ENCODE data around the gene RRBP1. TPM values are rescaled to one million over a fixed set of nuclear protein-coding genes. Genes with fewer than 3 reads are reported as not detected.

Gene RRBP1
- total and polyA plus RNA-seq, 2 donors from 2014 or later = 83.4 to 231 TPM

DNA sequence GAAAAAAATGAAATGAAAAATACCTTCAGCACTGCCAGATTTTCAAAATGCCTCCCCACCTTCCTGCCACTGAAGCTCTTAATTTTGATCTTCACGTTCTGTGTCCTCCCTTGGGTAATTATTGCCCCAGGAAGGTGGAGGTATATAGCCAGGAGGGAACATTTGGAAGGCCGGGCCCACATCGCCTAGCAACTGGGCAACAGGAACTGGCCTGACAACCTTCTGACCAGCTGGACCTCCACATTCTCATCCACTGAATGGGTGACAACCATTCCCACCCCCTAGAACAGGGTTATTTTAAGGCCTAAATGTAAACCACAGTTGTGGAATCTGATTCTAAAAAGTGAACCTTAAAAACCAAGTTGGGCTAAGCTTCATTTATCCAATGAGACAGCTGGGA, 3.2 kb downstream of the RRBP1 start:
- Histone ChIP-seq H3K36me3 (ENCODE audit: control insufficient read depth in 2 of 3, insufficient read depth in 3 of 3, low read length in 3 of 3) (peaks cover 2 to 14% (median 2%) of the 10 kb centered on the region in 3 donors), H3K4me1 (ENCODE audit: control insufficient read depth in 2 of 3, insufficient read depth in 2 of 3, low read depth in 1 of 3, low read length in 3 of 3) (peaks cover 0 to 26% (median 23%) of the 10 kb centered on the region in 3 donors), H3K27me3 (ENCODE audit: control insufficient read depth, insufficient read depth, low read length) (no peaks in the 10 kb centered on the region), H3K27ac (ENCODE audit: low read depth in 2 of 2, low read length in 2 of 2) (no peak overlapping the region), H3K9ac (ENCODE audit: low read length in 3 of 3) (no peak overlapping the region), H3K4me3 (ENCODE audit: low read length in 3 of 3) (no peak overlapping the region), H3K9me3 (ENCODE audit: control insufficient read depth in 2 of 3, insufficient read depth in 1 of 3, low read length in 3 of 3) (no peaks in the 10 kb centered on the region)
- intact Hi-C loops (cut with DNase I) = no loop called here
- TF ChIP-seq, protein P1, sequence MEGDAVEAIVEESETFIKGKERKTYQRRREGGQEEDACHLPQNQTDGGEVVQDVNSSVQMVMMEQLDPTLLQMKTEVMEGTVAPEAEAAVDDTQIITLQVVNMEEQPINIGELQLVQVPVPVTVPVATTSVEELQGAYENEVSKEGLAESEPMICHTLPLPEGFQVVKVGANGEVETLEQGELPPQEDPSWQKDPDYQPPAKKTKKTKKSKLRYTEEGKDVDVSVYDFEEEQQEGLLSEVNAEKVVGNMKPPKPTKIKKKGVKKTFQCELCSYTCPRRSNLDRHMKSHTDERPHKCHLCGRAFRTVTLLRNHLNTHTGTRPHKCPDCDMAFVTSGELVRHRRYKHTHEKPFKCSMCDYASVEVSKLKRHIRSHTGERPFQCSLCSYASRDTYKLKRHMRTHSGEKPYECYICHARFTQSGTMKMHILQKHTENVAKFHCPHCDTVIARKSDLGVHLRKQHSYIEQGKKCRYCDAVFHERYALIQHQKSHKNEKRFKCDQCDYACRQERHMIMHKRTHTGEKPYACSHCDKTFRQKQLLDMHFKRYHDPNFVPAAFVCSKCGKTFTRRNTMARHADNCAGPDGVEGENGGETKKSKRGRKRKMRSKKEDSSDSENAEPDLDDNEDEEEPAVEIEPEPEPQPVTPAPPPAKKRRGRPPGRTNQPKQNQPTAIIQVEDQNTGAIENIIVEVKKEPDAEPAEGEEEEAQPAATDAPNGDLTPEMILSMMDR (IDR thresholded peaks at IDR 0.05; ENCODE audit: borderline replicate concordance, extremely low read depth, insufficient read depth) = no peak
- FAIRE-seq (no peak), DNase-seq (no peak)

DNA sequence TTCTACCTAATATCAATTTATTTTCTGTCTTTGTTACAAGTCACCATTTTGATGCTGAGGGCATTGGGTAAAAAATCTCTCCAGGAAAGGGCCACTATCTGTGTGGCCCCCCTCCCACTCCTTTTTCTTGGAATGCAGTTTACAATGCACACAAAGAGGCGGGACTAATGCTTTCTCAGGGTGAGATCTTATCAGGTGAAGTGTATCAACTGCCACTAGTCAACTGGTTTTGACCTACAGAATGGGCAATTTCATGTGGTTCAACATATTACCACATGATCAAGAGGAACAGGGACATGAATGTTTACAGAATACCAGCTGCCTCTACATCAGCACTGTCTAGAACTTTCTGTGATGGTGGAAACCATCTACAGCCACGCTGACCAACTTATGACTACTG, 3.7 kb downstream of the RRBP1 start:
- no peak for FAIRE-seq
- intact Hi-C loops (cut with DNase I) = no loop called here
- Histone ChIP-seq H3K36me3 (ENCODE audit: control insufficient read depth in 2 of 3, insufficient read depth in 3 of 3, low read length in 3 of 3) (peaks cover 2 to 14% (median 2%) of the 10 kb centered on the region in 3 donors), H3K4me1 (ENCODE audit: control insufficient read depth in 2 of 3, insufficient read depth in 2 of 3, low read depth in 1 of 3, low read length in 3 of 3) (peaks cover 0 to 20% (median 19%) of the 10 kb centered on the region in 3 donors), H3K9me3 (ENCODE audit: control insufficient read depth in 2 of 3, insufficient read depth in 1 of 3, low read length in 3 of 3) (no peaks in the 10 kb centered on the region), H3K4me3 (ENCODE audit: low read length in 3 of 3) (no peak overlapping the region), H3K9ac (ENCODE audit: low read length in 3 of 3) (no peak overlapping the region), H3K27me3 (ENCODE audit: control insufficient read depth, insufficient read depth, low read length) (no peaks in the 10 kb centered on the region), H3K27ac (ENCODE audit: low read depth in 2 of 2, low read length in 2 of 2) (peak overlapping the region in 1 of 2 donors; percentile 14)
- no peak for DNase-seq
- TF ChIP-seq, protein P1 (IDR thresholded peaks at IDR 0.05; ENCODE audit: borderline replicate concordance, extremely low read depth, insufficient read depth) = no peak

GRCh38 chr20:17676942-17677341, 5.1 kb downstream of the RRBP1 start:
- intact Hi-C loops (cut with DNase I) = no loop called here
- H3K27ac ChIP-seq (ENCODE audit: low read depth in 2 of 2, low read length in 2 of 2) = no peak overlapping the region
- no peak overlapping the region for H3K4me3 ChIP-seq (ENCODE audit: low read length in 3 of 3)
- DNase-seq (no peak), FAIRE-seq (no peak)
- H3K27me3 ChIP-seq (ENCODE audit: control insufficient read depth, insufficient read depth, low read length) = no peaks in the 10 kb centered on the region
- peaks cover 2 to 14% (median 2%) of the 10 kb centered on the region in 3 donors for H3K36me3 ChIP-seq (ENCODE audit: control insufficient read depth in 2 of 3, insufficient read depth in 3 of 3, low read length in 3 of 3)
- H3K9ac ChIP-seq (ENCODE audit: low read length in 3 of 3) = no peak overlapping the region
- H3K9me3 ChIP-seq (ENCODE audit: control insufficient read depth in 2 of 3, insufficient read depth in 1 of 3, low read length in 3 of 3) = no peaks in the 10 kb centered on the region
- TF ChIP-seq, protein P1 (IDR thresholded peaks at IDR 0.05; ENCODE audit: borderline replicate concordance, extremely low read depth, insufficient read depth) = no peak
- H3K4me1 ChIP-seq (ENCODE audit: control insufficient read depth in 2 of 3, insufficient read depth in 2 of 3, low read depth in 1 of 3, low read length in 3 of 3) = peaks cover 0 to 15% (median 12%) of the 10 kb centered on the region in 3 donors

DNA sequence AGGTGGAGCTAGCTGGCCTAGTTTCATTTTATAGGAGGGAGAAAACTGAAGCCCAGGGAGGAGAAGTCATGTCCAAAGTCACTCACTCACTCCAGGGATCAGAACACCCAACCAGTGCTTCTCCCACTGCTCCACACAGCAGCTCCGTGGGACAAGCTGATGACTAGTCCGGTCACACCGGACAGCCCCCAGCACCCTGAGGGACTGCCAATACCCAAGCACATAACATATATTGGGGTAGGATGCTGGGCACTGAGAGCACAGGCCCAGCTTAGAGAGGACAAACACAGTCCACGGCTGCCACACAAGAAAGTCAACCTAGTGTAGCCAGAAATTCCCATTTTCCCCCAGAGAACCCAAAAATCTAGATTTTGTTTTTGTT, 5.7 kb downstream of the RRBP1 start:
- TF ChIP-seq, protein P1 (IDR thresholded peaks at IDR 0.05; ENCODE audit: borderline replicate concordance, extremely low read depth, insufficient read depth) = no peak
- intact Hi-C loops (cut with DNase I) = no loop called here
- DNase-seq (no peak), FAIRE-seq (no peak)
- H3K36me3 ChIP-seq (ENCODE audit: control insufficient read depth in 2 of 3, insufficient read depth in 3 of 3, low read length in 3 of 3) = peaks cover 2 to 14% (median 2%) of the 10 kb centered on the region in 3 donors
- H3K9me3 ChIP-seq (ENCODE audit: control insufficient read depth in 2 of 3, insufficient read depth in 1 of 3, low read length in 3 of 3) = no peaks in the 10 kb centered on the region
- peaks cover 0 to 15% (median 12%) of the 10 kb centered on the region in 3 donors for H3K4me1 ChIP-seq (ENCODE audit: control insufficient read depth in 2 of 3, insufficient read depth in 2 of 3, low read depth in 1 of 3, low read length in 3 of 3)
- H3K4me3 ChIP-seq (ENCODE audit: low read length in 3 of 3) = no peak overlapping the region
- H3K27ac ChIP-seq (ENCODE audit: low read depth in 2 of 2, low read length in 2 of 2) = no peak overlapping the region
- no peak overlapping the region for H3K9ac ChIP-seq (ENCODE audit: low read length in 3 of 3)
- H3K27me3 ChIP-seq (ENCODE audit: control insufficient read depth, insufficient read depth, low read length) = no peaks in the 10 kb centered on the region
